CD4-positive, alpha-beta T cell (primary cell): ENCODE data around the gene CASKIN2. TPM values are rescaled to one million over a fixed set of nuclear protein-coding genes. Genes with fewer than 3 reads are reported as not detected.

Source experiments
- ATAC-seq: fragments of 200-7000 bp; cut with Tn5 transposase; one replicate; pipeline ENCODE4 v1.10.0; 2022; ENCODE audit warnings: mild to moderate bottlenecking; ENCODE audit not compliant: poor library complexity
- CTCF ChIA-PET: fragments of 350-600 bp; sonication (Branson Sonifier 250); formaldehyde crosslinking; loops from one replicate; lab custom pipeline; 2021; ENCODE audit warnings: antibody characterized with exemption, inconsistent platforms; lab: Charles Lee
- POLR2A ChIA-PET: fragments of 350-600 bp; sonication (Branson Sonifier 250); formaldehyde crosslinking; loops from one replicate; lab custom pipeline; 2021; ENCODE audit warnings: antibody characterized with exemption, inconsistent platforms; lab: Charles Lee
- DNase-seq, 14 experiments: peaks; one replicate each; pipeline ENCODE4 v3.0.0-alpha.2; 2013 to 2020; ENCODE audit warnings: mixed read lengths in 2 of 14
- H3K27ac ChIP-seq, 2 donors: one replicate each; pipeline versions ENCODE4 v1.5.1 to v1.7.0; 2013; ENCODE audit warnings: low read length in 2 of 2, low read depth in 1 of 2, mild to moderate bottlenecking in 1 of 2
- H3K27me3 ChIP-seq, 2 experiments: 1 replicate in 1 of 2; 2 replicates in 1 of 2; pipeline versions ENCODE4 v1.6.1 to v1.7.0; 2013; ENCODE audit warnings: low read length in 2 of 2, control low read depth in 1 of 2, mild to moderate bottlenecking in 1 of 2, moderate library complexity in 1 of 2; ENCODE audit not compliant: insufficient read depth in 2 of 2, control insufficient read depth in 1 of 2
- H3K36me3 ChIP-seq: one replicate; pipeline ENCODE4 v1.6.1; 2013; ENCODE audit warnings: low read length, control low read depth; ENCODE audit not compliant: insufficient read depth
- H3K4me1 ChIP-seq: one replicate; pipeline ENCODE4 v1.6.1; 2013; ENCODE audit warnings: low read length, control low read depth; ENCODE audit not compliant: insufficient read depth
- H3K4me3 ChIP-seq: one replicate; pipeline ENCODE4 v1.5.1; 2013; ENCODE audit warnings: mild to moderate bottlenecking, low read length, moderate library complexity
- H3K9me3 ChIP-seq, 2 experiments: 1 replicate in 1 of 2; 2 replicates in 1 of 2; pipeline versions ENCODE4 v1.6.1 to v1.7.0; 2013; ENCODE audit warnings: low read length in 2 of 2, mild to moderate bottlenecking in 2 of 2, control low read depth in 1 of 2, moderate library complexity in 1 of 2; ENCODE audit not compliant: control insufficient read depth in 1 of 2, insufficient read depth in 1 of 2
- H3K27ac Mint-ChIP-seq: one replicate; pipeline ENCODE4 v1.8.0; 2020; ENCODE audit warnings: mixed read lengths
- H3K27me3 Mint-ChIP-seq: one replicate; pipeline ENCODE4 v1.8.0; 2021; ENCODE audit warnings: mixed read lengths
- H3K36me3 Mint-ChIP-seq: one replicate; pipeline ENCODE4 v1.8.0; 2021; ENCODE audit warnings: low read depth, mixed read lengths
- H3K4me1 Mint-ChIP-seq: one replicate; pipeline ENCODE4 v1.8.0; 2021; ENCODE audit warnings: low read depth, mixed read lengths
- H3K4me3 Mint-ChIP-seq: one replicate; pipeline ENCODE4 v1.8.0; 2020; ENCODE audit warnings: mild to moderate bottlenecking, mixed read lengths
- H3K9me3 Mint-ChIP-seq: one replicate; pipeline ENCODE4 v1.8.0; 2020; ENCODE audit warnings: mixed read lengths
- intact Hi-C, 2 experiments: fragments of 100-400 bp; cut with DNase I in 1 of 2; cut with micrococcal nuclease in 1 of 2; formaldehyde crosslinking; loops; one replicate each; pipeline versions ENCODE4 v1.15.1 to v1.9.0; 2023 to 2025; cut with DNase I, micrococcal nuclease
- total RNA-seq, 174 experiments: library from RNA in 2 of 174; stranded (reverse) in 2 of 174; gene quantifications; one replicate each; pipeline ENCODE4 v1.2.3 and lab custom pipeline; 2021 to 2026
- TF ChIP-seq, protein P1 (sequence below): fragments of 200-600 bp; IDR thresholded peaks from one replicate; pipeline ENCODE4 v1.8.0; 2022; ENCODE audit warnings: antibody characterized with exemption, mild to moderate bottlenecking

CASKIN2 gene
- total RNA-seq, 2 experiments from 2014 or later, result 0.17 to 0.25 TPM

DNA sequence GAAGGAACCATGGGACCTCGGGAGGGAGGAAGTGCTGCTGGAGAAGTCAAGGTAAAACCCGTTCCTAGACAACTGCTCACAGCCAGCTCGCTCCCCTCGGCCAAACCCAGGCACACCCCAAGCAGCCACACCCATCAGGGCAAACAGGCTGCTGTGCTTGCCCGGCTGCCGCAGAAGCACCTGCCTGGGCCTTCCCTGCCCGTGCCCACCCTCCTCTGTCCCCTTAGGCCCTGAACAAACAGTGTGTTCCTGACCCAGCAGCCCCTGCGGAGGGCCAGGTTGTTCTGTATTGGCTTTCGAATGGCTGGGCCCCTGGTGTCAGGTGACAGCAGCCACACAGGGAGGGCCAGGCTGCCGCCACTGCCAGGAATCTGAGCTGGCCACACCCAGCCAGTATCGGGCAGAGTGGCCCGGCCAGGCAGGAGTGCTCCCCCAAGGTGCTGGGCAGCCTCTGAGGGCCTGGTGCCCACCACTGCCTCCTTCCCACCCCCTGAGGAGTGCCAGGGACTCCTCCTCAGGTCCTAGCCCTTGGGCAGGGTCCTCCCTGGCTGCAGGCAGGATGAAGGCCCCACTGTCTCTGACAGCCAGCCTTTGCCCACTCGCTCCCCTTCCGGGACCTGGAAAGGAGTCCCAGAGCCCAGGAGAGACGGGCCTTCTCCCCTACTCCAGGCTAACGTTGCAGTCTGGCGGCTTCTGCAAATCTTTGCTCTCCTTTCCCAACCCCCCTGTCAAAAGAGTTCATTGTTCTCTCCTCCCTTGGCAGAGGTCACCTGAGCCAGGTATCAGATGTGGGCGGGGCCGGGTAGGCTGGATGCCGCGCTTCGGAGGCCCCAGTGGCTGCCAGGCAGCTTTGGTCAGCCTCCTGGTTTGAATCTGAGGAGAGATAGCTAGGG is 34.2 kb upstream of the CASKIN2 start:
- TF ChIP-seq, protein P1, sequence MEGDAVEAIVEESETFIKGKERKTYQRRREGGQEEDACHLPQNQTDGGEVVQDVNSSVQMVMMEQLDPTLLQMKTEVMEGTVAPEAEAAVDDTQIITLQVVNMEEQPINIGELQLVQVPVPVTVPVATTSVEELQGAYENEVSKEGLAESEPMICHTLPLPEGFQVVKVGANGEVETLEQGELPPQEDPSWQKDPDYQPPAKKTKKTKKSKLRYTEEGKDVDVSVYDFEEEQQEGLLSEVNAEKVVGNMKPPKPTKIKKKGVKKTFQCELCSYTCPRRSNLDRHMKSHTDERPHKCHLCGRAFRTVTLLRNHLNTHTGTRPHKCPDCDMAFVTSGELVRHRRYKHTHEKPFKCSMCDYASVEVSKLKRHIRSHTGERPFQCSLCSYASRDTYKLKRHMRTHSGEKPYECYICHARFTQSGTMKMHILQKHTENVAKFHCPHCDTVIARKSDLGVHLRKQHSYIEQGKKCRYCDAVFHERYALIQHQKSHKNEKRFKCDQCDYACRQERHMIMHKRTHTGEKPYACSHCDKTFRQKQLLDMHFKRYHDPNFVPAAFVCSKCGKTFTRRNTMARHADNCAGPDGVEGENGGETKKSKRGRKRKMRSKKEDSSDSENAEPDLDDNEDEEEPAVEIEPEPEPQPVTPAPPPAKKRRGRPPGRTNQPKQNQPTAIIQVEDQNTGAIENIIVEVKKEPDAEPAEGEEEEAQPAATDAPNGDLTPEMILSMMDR, result no peak
- POLR2A ChIA-PET, result no interaction called here
- Histone ChIP-seq H3K27ac (no peak overlapping the region), H3K27me3 (no peaks in the 10 kb centered on the region), H3K9me3 (no peaks in the 10 kb centered on the region), H3K36me3 (no peaks in the 10 kb centered on the region), H3K4me1 (peaks cover 2% of the 10 kb centered on the region), H3K4me3 (no peak overlapping the region)
- H3K4me1 Mint-ChIP-seq, result no peaks in the 10 kb centered on the region
- intact Hi-C loops, result no loop called here
- no peaks in the 10 kb centered on the region for H3K27me3 Mint-ChIP-seq
- no peak for DNase-seq
- H3K4me3 Mint-ChIP-seq, result no peak overlapping the region
- no peak overlapping the region for H3K27ac Mint-ChIP-seq
- no peak for ATAC-seq
- CTCF ChIA-PET, result no interaction called here
- no peaks in the 10 kb centered on the region for H3K36me3 Mint-ChIP-seq
- no peaks in the 10 kb centered on the region for H3K9me3 Mint-ChIP-seq

DNA sequence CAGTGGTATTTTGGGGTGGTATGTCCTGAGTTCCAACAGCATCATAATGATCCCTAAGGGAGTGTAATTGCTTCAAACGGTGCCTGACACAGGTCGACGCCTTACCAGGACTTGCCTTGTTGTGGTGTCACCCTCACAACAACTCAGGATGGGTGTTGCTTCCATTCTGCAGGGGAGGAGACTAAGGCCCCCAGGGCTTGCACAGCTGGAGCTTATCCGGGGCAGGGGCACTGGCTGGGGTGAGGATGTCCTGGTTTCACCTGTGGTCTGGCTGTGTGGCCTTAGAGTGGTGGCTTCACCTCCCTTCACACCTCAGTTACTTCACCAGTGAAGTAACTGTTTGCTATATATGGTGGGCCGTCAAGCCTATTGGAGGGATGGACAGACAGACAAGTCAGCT is 33.5 kb upstream of the CASKIN2 start:
- H3K27me3 Mint-ChIP-seq, result no peaks in the 10 kb centered on the region
- no peak overlapping the region for H3K4me3 Mint-ChIP-seq
- Histone ChIP-seq H3K27ac (no peak overlapping the region), H3K36me3 (peaks cover 3% of the 10 kb centered on the region), H3K27me3 (no peaks in the 10 kb centered on the region), H3K9me3 (no peaks in the 10 kb centered on the region), H3K4me1 (peaks cover 2% of the 10 kb centered on the region), H3K4me3 (no peak overlapping the region)
- H3K36me3 Mint-ChIP-seq, result no peaks in the 10 kb centered on the region
- intact Hi-C loops, result no loop called here
- no peak for DNase-seq
- H3K9me3 Mint-ChIP-seq, result no peaks in the 10 kb centered on the region
- TF ChIP-seq, protein P1, result no peak
- ChIA-PET POLR2A (no interaction called here), CTCF (no interaction called here)
- H3K27ac Mint-ChIP-seq, result no peak overlapping the region
- H3K4me1 Mint-ChIP-seq, result no peaks in the 10 kb centered on the region
- ATAC-seq, result no peak

DNA sequence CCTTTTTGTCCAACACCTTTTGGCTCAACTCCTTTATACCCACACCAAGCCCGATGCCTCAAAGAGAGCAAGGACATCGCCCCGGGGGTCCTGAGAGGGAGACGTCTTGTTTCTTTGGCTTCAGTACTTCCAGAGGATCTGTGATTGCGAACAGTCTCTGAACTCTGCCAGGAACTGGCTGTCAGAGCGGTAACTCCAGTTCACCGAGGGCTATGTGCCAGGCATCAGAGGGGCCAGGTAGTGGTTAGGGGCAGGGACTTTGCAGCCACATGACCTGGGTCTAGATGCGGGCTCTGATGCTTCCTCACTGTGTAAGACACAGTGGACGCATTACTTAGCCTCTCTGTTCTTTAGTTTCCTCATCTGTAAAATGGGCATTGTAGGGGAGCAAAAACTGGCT is 31.8 kb upstream of the CASKIN2 start:
- Mint-ChIP-seq H3K4me1 (no peaks in the 10 kb centered on the region), H3K9me3 (no peaks in the 10 kb centered on the region), H3K4me3 (no peak overlapping the region), H3K36me3 (no peaks in the 10 kb centered on the region), H3K27ac (no peak overlapping the region), H3K27me3 (no peaks in the 10 kb centered on the region)
- H3K27me3 ChIP-seq, result no peaks in the 10 kb centered on the region
- TF ChIP-seq, protein P1, result no peak
- POLR2A ChIA-PET, result no interaction called here
- CTCF ChIA-PET, result no interaction called here
- DNase-seq (no peak), ATAC-seq (no peak)
- intact Hi-C loops, result no loop called here
- H3K27ac ChIP-seq, result no peak overlapping the region
- peaks cover 3% of the 10 kb centered on the region for H3K36me3 ChIP-seq
- peaks cover 2% of the 10 kb centered on the region for H3K4me1 ChIP-seq
- no peak overlapping the region for H3K4me3 ChIP-seq
- no peaks in the 10 kb centered on the region for H3K9me3 ChIP-seq
